Muscle layer of duodenum (tissue), 2 donors: ENCODE measurements around the gene SSC4D.
"Not testable (repeated sequence)": the region's sequence is repeated elsewhere in the genome, so short reads cannot be mapped to it uniquely, and the experiment has no call there.

Source experiments
- H3K27ac ChIP-seq: one replicate; pipeline ENCODE4 v1.7.0; 2013; ENCODE audit warnings: mild to moderate bottlenecking, low read length
- H3K27me3 ChIP-seq: one replicate; pipeline ENCODE4 v1.7.0; 2013; ENCODE audit warnings: low read depth, mild to moderate bottlenecking, control low read depth, low read length
- H3K36me3 ChIP-seq, 2 donors: one replicate each; pipeline ENCODE4 v1.7.0; 2013; ENCODE audit warnings: low read length in 2 of 2, control low read depth in 1 of 2, mild to moderate bottlenecking in 1 of 2; ENCODE audit not compliant: insufficient read depth in 2 of 2, control insufficient read depth in 1 of 2
- H3K4me1 ChIP-seq, 2 donors: one replicate each; pipeline ENCODE4 v1.7.0; 2013; ENCODE audit warnings: low read length in 2 of 2, mild to moderate bottlenecking in 2 of 2, control low read depth in 1 of 2, moderate library complexity in 1 of 2; ENCODE audit not compliant: insufficient read depth in 2 of 2, control insufficient read depth in 1 of 2
- H3K4me3 ChIP-seq, 2 donors: one replicate each; pipeline ENCODE4 v1.7.0; 2013; ENCODE audit warnings: low read length in 2 of 2, low read depth in 1 of 2, mild to moderate bottlenecking in 1 of 2
- H3K9me3 ChIP-seq, 2 donors: one replicate each; pipeline ENCODE4 v1.7.0; 2013; ENCODE audit warnings: low read length in 2 of 2, control low read depth in 1 of 2, mild to moderate bottlenecking in 1 of 2; ENCODE audit not compliant: control insufficient read depth in 1 of 2
- donor health status: healthy.

SSC4D gene

GRCh38 chr7:76412249-76412648, 2.8 kb upstream of the SSC4D start:
- H3K4me3 ChIP-seq, result no peak overlapping the region
- H3K36me3 ChIP-seq, result no peaks in the 10 kb centered on the region
- no peak overlapping the region for H3K27ac ChIP-seq
- no peaks in the 10 kb centered on the region for H3K4me1 ChIP-seq
- no peaks in the 10 kb centered on the region for H3K9me3 ChIP-seq
- H3K27me3 ChIP-seq, result no peaks in the 10 kb centered on the region

GRCh38 chr7:76411626-76412025, 2.1 kb upstream of the SSC4D start:
- H3K9me3 ChIP-seq, result no peaks in the 10 kb centered on the region
- no peak overlapping the region for H3K4me3 ChIP-seq
- H3K27ac ChIP-seq, result no peak overlapping the region
- H3K36me3 ChIP-seq, result no peaks in the 10 kb centered on the region
- H3K4me1 ChIP-seq, result no peaks in the 10 kb centered on the region
- H3K27me3 ChIP-seq, result no peaks in the 10 kb centered on the region

DNA sequence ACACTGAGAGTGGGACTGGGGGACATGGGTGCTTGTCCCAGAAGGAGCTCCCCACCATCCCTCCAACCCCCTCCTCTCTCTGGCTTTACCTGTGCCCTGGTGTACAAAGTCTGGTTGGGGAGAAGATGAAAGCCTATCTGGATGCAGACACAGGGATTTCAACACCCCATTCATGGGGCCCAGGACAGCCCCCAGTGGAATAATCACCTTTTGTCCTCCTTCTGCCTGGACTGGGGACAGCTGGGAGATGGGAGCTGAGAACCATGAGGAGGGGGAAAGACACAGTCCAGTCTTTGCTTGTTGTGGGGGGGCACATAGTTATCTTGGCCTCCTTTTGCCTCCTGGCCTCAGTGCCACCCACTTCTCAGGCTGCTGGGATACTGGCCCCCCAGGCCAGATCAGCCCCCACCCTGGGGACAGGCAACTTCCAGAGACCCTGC, 1.4 kb downstream of the SSC4D start:
- Histone ChIP-seq H3K27ac (no peak overlapping the region), H3K9me3 (no peaks in the 10 kb centered on the region), H3K36me3 (no peaks in the 10 kb centered on the region), H3K27me3 (no peaks in the 10 kb centered on the region), H3K4me3 (no peak overlapping the region), H3K4me1 (no peaks in the 10 kb centered on the region)

DNA sequence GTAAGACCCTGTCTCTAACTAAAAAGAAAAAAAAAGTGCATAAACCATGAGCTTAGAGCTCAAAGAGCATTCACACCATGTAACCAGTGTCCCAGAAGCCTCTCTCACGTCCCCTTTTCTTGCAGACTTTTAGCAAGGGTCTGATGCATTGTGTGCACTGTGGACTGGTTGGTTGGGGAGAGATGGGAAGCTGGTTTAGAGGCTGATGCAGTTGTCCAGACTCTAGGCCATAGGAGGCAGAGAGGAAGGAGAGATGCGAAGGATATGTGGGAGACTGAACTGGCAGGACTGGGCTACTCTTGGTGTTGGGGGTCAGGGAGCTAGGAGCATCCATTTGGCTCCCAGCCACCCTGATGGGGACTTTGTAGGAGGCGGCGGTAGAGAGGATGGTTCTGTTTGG, 1.8 kb downstream of the SSC4D start:
- H3K36me3 ChIP-seq, result no peaks in the 10 kb centered on the region
- H3K27me3 ChIP-seq, result no peaks in the 10 kb centered on the region
- H3K9me3 ChIP-seq, result no peaks in the 10 kb centered on the region
- no peak overlapping the region for H3K4me3 ChIP-seq
- no peak overlapping the region for H3K27ac ChIP-seq
- no peaks in the 10 kb centered on the region for H3K4me1 ChIP-seq

DNA sequence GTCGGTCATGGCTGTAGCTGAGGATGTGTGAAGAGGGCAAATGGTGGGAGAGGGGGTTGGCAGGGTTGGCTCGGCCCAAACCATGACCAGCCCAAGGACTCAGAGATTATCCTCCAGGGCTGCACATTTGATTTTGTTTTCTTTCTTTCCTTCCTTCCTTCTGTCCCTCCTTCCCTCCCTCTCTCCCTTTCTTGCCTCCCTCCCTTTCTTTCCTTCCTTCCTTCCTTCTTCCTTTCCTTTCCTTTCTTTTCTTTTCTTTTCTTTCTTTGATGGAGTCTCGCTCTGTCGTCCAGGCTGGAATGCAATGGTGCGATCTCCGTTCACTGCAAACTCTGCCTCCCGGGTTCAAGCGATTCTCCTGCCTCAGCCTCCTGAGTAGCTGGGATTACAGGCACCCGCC, 3.8 kb downstream of the SSC4D start:
- Histone ChIP-seq H3K27ac (no peak overlapping the region), H3K9me3 (no peaks in the 10 kb centered on the region), H3K4me1 (no peaks in the 10 kb centered on the region), H3K36me3 (no peaks in the 10 kb centered on the region), H3K4me3 (no peak overlapping the region), H3K27me3 (no peaks in the 10 kb centered on the region)

DNA sequence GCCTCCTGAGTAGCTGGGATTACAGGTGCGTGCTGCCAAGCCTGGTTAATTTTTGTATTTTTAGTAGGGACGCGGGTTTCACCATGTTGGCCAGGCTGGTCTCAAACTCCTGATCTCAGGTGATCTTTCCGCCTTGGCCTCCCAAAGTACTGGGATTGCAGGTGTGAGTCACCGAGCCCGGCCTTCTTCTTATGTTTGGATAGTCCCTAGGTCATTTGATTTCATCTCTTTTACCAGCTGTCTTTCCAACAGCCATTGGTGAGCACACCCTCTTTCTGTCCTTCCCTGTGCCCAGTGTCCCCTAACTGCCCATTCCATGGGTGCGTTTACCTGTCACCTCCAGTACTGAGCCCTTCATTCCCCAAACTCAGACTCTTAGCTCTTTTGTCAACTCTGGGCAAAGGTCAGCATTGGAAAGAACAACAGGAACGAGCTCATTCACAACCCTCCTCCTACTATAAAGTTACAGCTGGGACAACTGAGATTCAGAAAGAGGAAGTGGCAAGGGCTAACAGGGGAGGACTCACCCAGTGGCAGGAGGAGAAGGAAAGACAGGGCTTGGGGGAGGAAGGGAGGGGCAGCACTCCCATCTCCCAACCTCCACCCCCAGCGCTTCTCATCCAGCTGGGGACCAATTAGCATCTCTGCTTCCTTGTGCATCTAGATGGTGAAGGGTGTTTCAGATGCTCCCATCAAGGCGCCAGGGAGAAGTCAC, 5.6 kb downstream of the SSC4D start:
- no peaks in the 10 kb centered on the region for H3K9me3 ChIP-seq
- H3K4me1 ChIP-seq, result no peaks in the 10 kb centered on the region
- H3K4me3 ChIP-seq, result no peak overlapping the region
- H3K36me3 ChIP-seq, result no peaks in the 10 kb centered on the region
- H3K27me3 ChIP-seq, result no peaks in the 10 kb centered on the region
- peak overlapping the region; percentile 40 for H3K27ac ChIP-seq

GRCh38 chr7:76403097-76403496, 6.4 kb downstream of the SSC4D start:
- H3K9me3 ChIP-seq, H3K27ac ChIP-seq, H3K4me3 ChIP-seq, H3K27me3 ChIP-seq, H3K4me1 ChIP-seq, H3K36me3 ChIP-seq: not testable (repeated sequence)

DNA sequence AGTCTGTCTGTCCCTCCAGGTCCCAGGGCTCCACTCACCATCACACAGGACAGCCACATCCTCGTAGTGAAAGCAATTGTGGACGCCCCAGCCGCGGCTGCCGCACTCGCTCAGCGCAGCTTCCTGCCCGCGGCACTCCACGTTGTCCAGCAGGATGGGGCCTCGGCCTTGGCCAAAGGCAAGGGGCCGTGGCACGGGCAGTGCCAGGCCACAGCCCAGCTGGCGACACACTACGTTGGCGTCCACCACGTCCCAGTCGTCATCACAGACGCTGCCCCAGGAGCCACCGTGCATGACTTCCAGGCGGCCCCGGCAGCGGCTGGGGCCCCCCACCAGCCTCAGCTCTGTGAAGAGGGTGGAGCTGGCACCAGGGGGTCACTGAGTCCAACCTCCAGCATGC, 9.2 kb downstream of the SSC4D start:
- H3K27ac ChIP-seq, result no peak overlapping the region
- no peak overlapping the region for H3K4me3 ChIP-seq
- H3K9me3 ChIP-seq, result no peaks in the 10 kb centered on the region
- H3K36me3 ChIP-seq, result no peaks in the 10 kb centered on the region
- H3K4me1 ChIP-seq, result peaks cover 5 to 10% of the 10 kb centered on the region in 2 donors
- no peaks in the 10 kb centered on the region for H3K27me3 ChIP-seq

GRCh38 chr7:76397409-76398183, 11.9 kb downstream of the SSC4D start:
- Histone ChIP-seq H3K9me3 (no peaks in the 10 kb centered on the region), H3K27me3 (no peaks in the 10 kb centered on the region), H3K4me3 (peak overlapping the region; percentile 47 to 68), H3K4me1 (peaks cover 8 to 20% of the 10 kb centered on the region in 2 donors), H3K36me3 (no peaks in the 10 kb centered on the region), H3K27ac (no peak overlapping the region)

- Histone ChIP-seq H3K27me3 (no peaks in the 10 kb centered on the region), H3K4me3 (peak overlapping the region in 1 of 2 donors; percentile 68), H3K36me3 (no peaks in the 10 kb centered on the region), H3K4me1 (peaks cover 8 to 21% of the 10 kb centered on the region in 2 donors), H3K27ac (no peak overlapping the region), H3K9me3 (no peaks in the 10 kb centered on the region)
These were observed 12.6 kb downstream of the SSC4D start for GRCh38 chr7:76396864-76397263.

GRCh38 chr7:76395965-76396726, 13.4 kb downstream of the SSC4D start:
- H3K4me1 ChIP-seq, result peaks cover 8 to 21% of the 10 kb centered on the region in 2 donors
- H3K36me3 ChIP-seq, result no peaks in the 10 kb centered on the region
- H3K4me3 ChIP-seq, result no peak overlapping the region
- H3K9me3 ChIP-seq, result no peaks in the 10 kb centered on the region
- H3K27ac ChIP-seq, result no peak overlapping the region
- H3K27me3 ChIP-seq, result no peaks in the 10 kb centered on the region
